Femur (tissue), 1 donor: ENCODE results near the gene ADAM12.
"Not testable (repeated sequence)": the region's sequence is repeated elsewhere in the genome, so short reads cannot be mapped to it uniquely, and the experiment has no call there.

Experiments used
- DNase-seq: peaks from one replicate; pipeline ENCODE4 v3.0.0-alpha.2; 2017

Gene ADAM12

GRCh38 chr10:125999694-126000093, 388.6 kb downstream of the ADAM12 start:
- DNase-seq = no peak

GRCh38 chr10:125997586-125997985, 390.7 kb downstream of the ADAM12 start:
- DNase-seq = no peak

GRCh38 chr10:125995726-125996304, 392.5 kb downstream of the ADAM12 start:
- DNase-seq = no peak

GRCh38 chr10:125994601-125995000, 393.7 kb downstream of the ADAM12 start:
- no peak for DNase-seq

DNA sequence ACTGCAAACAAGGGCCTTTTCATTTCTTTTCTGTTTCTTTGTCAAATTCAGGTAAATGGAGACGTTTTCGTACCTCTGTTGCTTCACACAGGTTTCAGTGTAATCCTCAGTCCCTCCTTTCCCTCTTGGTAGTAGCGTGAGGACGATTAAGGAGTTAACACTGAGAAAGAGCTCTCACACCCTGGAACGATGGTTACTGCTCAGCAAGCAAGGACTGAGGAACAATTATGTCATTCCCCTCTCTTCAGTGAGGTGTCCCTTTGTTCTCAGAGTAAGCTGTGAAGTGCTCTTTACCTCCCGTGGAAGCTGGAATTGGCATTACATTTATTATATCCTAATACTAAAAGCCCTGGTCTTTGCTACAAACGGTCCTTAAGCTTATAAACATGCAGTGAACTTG, 396.0 kb downstream of the ADAM12 start:
- no peak for DNase-seq

- DNase-seq = no peak
Measured at GRCh38 chr10:125991392-125991791, 396.9 kb downstream of the ADAM12 start.

DNA sequence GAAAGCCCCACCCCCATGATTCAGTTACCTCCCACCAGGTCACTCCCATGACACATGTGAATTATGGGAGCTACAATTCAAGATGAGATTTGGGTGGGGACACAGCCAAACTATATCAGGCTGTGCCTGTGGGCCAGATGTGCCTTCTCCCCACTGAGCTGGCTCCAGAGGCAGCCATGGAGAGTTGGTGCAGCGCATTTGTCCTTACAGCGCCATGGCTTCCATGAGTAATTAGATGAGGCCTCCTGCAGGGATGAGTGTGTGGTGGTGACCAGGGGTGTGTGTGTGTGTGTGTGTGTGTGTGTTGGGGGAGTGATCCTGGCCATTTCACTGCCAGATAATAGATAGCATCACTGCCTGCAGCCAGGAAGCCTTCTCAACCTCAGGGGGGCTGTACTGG, 397.3 kb downstream of the ADAM12 start:
- no peak for DNase-seq

GRCh38 chr10:125989791-125990190, 398.5 kb downstream of the ADAM12 start:
- no peak for DNase-seq

- no peak for DNase-seq
Measured at GRCh38 chr10:125985557-125986240, 402.6 kb downstream of the ADAM12 start.

GRCh38 chr10:125984865-125985495, 403.3 kb downstream of the ADAM12 start:
- no peak for DNase-seq

GRCh38 chr10:125984346-125984745, 403.9 kb downstream of the ADAM12 start:
- no peak for DNase-seq

DNA sequence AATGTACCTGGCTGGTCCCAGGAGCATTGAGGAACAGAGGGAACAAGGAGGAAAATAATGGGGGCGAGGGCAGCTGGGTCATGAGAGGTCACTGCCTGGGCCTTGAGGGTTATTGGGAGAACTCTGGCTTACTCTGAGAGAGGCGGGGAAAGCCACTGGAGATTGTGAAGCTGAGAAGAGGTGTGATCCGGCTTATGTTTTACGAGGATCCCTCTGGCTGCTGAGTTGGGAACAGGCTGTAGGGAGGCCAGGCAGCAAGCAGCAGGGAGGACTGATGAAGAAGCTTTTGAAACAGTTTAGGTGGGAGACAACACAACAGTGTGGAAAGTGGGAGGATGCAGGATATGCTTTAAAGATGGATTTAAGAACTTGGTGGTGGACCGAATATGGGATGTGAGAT, 404.6 kb downstream of the ADAM12 start:
- DNase-seq = no peak

DNA sequence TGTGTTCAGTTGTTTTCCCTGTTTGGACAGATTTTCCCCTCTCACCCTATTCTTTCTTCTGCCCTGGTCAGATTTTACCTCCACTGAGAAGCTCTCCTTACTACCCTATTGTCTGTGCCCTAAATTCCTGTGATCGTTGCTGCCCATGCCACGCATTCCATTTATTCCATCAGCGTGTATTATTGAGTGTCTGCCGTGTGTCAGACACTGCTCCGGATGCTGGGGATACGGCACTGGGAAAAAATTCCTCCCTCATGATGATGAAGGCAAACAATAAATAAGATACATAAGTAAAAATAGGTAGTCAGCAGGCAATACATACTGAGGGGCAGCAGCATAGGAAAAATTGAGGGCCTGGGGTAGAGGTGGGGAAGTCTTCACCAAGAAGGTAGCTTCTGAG, 405.1 kb downstream of the ADAM12 start:
- no peak for DNase-seq

- DNase-seq = peak; percentile 60
Measured at GRCh38 chr10:125982260-125982948, 405.9 kb downstream of the ADAM12 start.

GRCh38 chr10:125980521-125981035, 407.7 kb downstream of the ADAM12 start:
- DNase-seq = no peak

DNA sequence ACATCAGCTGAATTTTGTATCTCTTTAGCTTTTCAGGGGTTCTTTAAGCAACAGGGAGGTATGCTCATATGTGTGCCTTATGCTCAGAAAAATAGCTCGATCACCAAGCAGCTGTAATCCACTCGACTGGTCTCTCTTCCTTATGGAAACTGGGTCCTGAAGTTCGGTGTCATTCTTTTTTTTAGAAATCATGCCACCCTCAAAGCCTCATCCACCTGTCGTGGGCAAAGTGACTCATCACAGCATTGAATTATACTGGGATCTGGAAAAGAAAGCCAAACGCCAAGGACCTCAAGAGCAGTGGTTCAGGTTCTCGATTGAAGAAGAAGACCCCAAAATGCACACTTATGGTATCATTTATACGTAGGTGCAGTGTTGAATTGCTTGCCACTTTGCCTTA, 408.3 kb downstream of the ADAM12 start:
- DNase-seq = no peak

GRCh38 chr10:125976960-125977605, 411.2 kb downstream of the ADAM12 start:
- no peak for DNase-seq

DNA sequence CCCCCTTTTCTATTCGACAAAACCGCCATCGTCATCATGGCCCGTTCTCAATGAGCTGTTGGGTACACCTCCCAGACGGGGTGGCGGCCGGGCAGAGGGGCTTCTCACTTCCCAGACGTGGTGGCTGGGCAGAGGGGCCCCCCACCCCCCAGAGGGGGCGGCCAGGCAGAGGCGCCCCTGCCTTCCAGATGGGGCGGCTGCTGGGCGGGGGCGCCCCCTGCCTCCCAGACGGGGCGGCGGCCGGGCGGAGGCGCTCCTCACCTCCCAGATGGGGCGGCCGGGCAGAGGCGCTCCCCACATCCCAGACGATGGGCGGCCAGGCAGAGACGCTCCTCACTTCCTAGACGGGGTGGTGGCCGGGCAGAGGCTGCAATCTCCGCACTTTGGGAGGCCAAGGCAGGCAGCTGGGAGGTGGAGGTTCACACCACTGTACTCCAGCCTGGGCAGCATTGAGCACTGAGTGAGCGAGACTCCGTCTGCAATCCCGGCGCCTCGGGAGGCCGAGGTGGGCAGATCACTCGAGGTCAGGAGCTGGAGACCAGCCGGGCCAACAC, 418.1 kb downstream of the ADAM12 start:
- DNase-seq = not testable (repeated sequence)

GRCh38 chr10:125967533-125967932, 420.7 kb downstream of the ADAM12 start:
- no peak for DNase-seq

DNA sequence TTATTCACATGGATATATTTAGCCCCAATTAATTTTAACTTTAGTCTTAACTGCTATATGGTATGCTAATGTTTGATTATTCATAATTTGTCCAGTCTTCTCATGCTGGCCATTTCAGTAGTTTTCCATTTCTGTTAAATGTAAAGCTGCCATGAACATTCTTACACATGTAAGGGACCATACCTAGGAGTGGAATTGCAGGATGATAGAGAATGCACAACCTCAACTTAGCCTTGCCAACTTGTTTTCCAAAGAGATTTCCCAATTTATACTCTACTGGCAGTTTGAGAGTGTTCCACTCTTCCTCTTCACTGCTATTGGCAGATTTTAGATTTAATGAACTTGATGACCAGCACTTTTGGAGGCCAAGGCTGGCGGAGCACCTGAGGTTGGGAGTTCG, 423.7 kb downstream of the ADAM12 start:
- no peak for DNase-seq
